K562 (cell line): ENCODE results near the gene OXLD1. TPM values are rescaled to one million over a fixed set of nuclear protein-coding genes. Genes with fewer than 3 reads are reported as not detected.

ENCODE experiments used
- C11orf30 ChIP-seq: fragments of 450-650 bp; IDR thresholded peaks from 2 replicates; pipeline ENCODE4 v1.6.1; 2016; ENCODE audit warnings: low read depth, mild to moderate bottlenecking
- ELF2 ChIP-seq: fragments of 250-450 bp; sonication (Bioruptor Pico); IDR thresholded peaks from 2 replicates; pipeline ENCODE4 v1.5.0; 2021; ENCODE audit warnings: mild to moderate bottlenecking
- EWSR1 ChIP-seq: fragments of 450-650 bp; IDR thresholded peaks from 2 replicates; pipeline ENCODE4 v1.6.1; 2018; ENCODE audit warnings: borderline replicate concordance, mild to moderate bottlenecking, low read depth, moderate library complexity; ENCODE audit not compliant: partially characterized antibody
- HDGF ChIP-seq: fragments of 450-650 bp; IDR thresholded peaks from 2 replicates; pipeline ENCODE4 v1.6.1; 2016
- HNRNPUL1 ChIP-seq: fragments of 200-400 bp; formaldehyde crosslinking; IDR thresholded peaks from 2 replicates; pipeline ENCODE4 v1.6.1; 2017; ENCODE audit warnings: low read length
- MAZ ChIP-seq, 2 experiments: fragments of 450-650 bp in 1 of 2; sonication (generic) in 1 of 2; formaldehyde crosslinking; IDR thresholded peaks in 1 of 2; conservative IDR thresholded peaks in 1 of 2; 2 replicates each; pipeline versions ENCODE4 v1.4.0 to v1.5.0; 2020; ENCODE audit warnings: mild to moderate bottlenecking in 1 of 2, missing genetic modification reagents in 1 of 2
- MEF2D ChIP-seq: conservative IDR thresholded peaks from 2 replicates; pipeline ENCODE4 v1.6.1; 2016; ENCODE audit warnings: low read depth, missing genetic modification characterization, missing compliant biosample characterization
- POLR2G ChIP-seq: fragments of 200-400 bp; formaldehyde crosslinking; IDR thresholded peaks from 2 replicates; pipeline ENCODE4 v1.6.1; 2017; ENCODE audit warnings: low read depth, mild to moderate bottlenecking, antibody characterized with exemption, low read length, moderate library complexity
- PRMT5 ChIP-seq: sonication (generic); formaldehyde crosslinking; IDR thresholded peaks from 2 replicates; pipeline ENCODE4 v1.5.0; 2020; ENCODE audit warnings: missing genetic modification reagents
- ZBTB12 ChIP-seq: fragments of 250-450 bp; sonication (Bioruptor Pico); IDR thresholded peaks from 2 replicates; pipeline ENCODE4 v1.4.0; 2020
- ZNF134 ChIP-seq: fragments of 250-450 bp; sonication (Bioruptor Pico); conservative IDR thresholded peaks from 2 replicates; pipeline ENCODE4 v1.4.0; 2020
- ZNF232 ChIP-seq: sonication (generic); formaldehyde crosslinking; IDR thresholded peaks from 2 replicates; pipeline ENCODE4 v1.8.0; 2022; ENCODE audit warnings: mild to moderate bottlenecking, missing genetic modification reagents
- ZNF280A ChIP-seq: fragments of 450-650 bp; IDR thresholded peaks from 2 replicates; pipeline ENCODE4 v1.6.1; 2018; ENCODE audit warnings: mild to moderate bottlenecking, low read depth; ENCODE audit not compliant: partially characterized antibody
- ZNF707 ChIP-seq: fragments of 250-450 bp; sonication (Bioruptor Pico); conservative IDR thresholded peaks from 2 replicates; pipeline ENCODE4 v1.8.0; 2022; ENCODE audit warnings: inconsistent platforms, mild to moderate bottlenecking, moderate library complexity
- ZNF75A ChIP-seq: fragments of 450-650 bp; formaldehyde crosslinking; IDR thresholded peaks from 2 replicates; pipeline ENCODE4 v1.4.0; 2020; ENCODE audit warnings: mild to moderate bottlenecking
- polyA plus RNA-seq, 8 experiments: library from polyadenylated mRNA; depleted of rRNA in 4 of 8; stranded (reverse) in 5 of 8; unstranded in 3 of 8; fragments of >200 nt; fragmentation: Nextera tagmentation in 2 of 8; fragmentation: Illumina TruSeq in 1 of 8; extraction: Ambion mirVana in 2 of 8; extraction: Trizol in 1 of 8; gene quantifications; 2 replicates each; pipeline versions ENCODE4 v1.2.1 to v1.2.3, GENCODE V29; 2011 to 2014; ENCODE audit warnings: inconsistent platforms in 1 of 8, missing spikeins in 1 of 8
- total RNA-seq, 7 experiments: library from RNA; depleted of rRNA in 6 of 7; stranded (reverse); fragments of >200 nt in 6 of 7; fragmentation: Illumina TruSeq in 2 of 7; extraction: Trizol in 2 of 7; gene quantifications; 2 replicates each; pipeline versions ENCODE4 v1.2.1 to v1.2.3, GENCODE V29; 2011 to 2021; ENCODE audit warnings: low replicate concordance in 1 of 7
- TF ChIP-seq, protein P1 (sequence below): fragments of 250-450 bp; sonication (Bioruptor Pico); IDR thresholded peaks from 2 replicates; pipeline ENCODE4 v1.4.0; 2020; ENCODE audit warnings: mild to moderate bottlenecking, moderate library complexity
- TF ChIP-seq, protein P2 (sequence below): fragments of 250-450 bp; sonication (Bioruptor Pico); IDR thresholded peaks from 2 replicates; pipeline ENCODE4 v1.6.1; 2021; ENCODE audit warnings: mild to moderate bottlenecking
- TF ChIP-seq, protein P3 (sequence below), 3 experiments: IDR thresholded peaks in 2 of 3; conservative IDR thresholded peaks in 1 of 3; 2 replicates each; pipeline ENCODE4 v1.5.1; 2011 to 2012; ENCODE audit warnings: low read length in 3 of 3, mild to moderate bottlenecking in 3 of 3, control low read depth in 2 of 3, improper control_type of control experiment in 1 of 3, inconsistent platforms in 1 of 3, low read depth in 1 of 3, mixed read lengths in 1 of 3, moderate library complexity in 1 of 3; ENCODE audit not compliant: insufficient read depth in 2 of 3
- TF ChIP-seq, protein P4 (sequence below): sonication (generic); formaldehyde crosslinking; IDR thresholded peaks from 2 replicates; pipeline ENCODE4 v1.8.0; 2022; ENCODE audit warnings: mild to moderate bottlenecking, missing genetic modification reagents

The OXLD1 gene
- total and polyA plus RNA-seq, 9 of the 15 experiments (the other 6 are each of a cell fraction or from before 2014, with no cell fraction given) = 4.4 to 115 (median 29.3) TPM

DNA sequence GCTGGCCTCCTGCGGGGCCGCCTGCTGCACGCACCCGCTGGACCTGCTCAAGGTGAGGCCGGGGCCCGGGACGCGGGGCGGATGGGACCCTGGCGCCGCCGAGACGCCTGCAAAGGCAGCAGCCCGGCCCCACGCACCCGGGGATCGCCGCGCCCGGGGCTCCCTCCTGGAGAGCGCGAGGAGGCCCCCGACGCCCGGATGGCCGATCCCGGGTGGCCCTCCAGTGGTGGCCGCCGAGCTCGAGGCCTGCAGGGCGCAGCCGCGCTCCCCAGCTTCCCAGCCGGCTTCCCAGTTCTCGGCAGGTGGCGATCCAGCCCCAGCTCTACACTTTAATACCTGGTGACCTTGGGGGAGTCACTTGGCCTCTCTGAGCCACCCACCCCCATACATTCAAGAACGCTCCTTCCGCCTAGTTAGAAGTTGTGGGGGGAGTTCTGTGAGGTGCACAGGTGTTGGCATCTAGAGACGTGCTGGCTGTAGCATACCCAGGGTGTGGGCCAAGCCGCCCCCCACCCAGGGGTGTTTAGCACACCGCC, 46.1 kb upstream of the OXLD1 start (continued):
- TF ChIP-seq, protein P1, sequence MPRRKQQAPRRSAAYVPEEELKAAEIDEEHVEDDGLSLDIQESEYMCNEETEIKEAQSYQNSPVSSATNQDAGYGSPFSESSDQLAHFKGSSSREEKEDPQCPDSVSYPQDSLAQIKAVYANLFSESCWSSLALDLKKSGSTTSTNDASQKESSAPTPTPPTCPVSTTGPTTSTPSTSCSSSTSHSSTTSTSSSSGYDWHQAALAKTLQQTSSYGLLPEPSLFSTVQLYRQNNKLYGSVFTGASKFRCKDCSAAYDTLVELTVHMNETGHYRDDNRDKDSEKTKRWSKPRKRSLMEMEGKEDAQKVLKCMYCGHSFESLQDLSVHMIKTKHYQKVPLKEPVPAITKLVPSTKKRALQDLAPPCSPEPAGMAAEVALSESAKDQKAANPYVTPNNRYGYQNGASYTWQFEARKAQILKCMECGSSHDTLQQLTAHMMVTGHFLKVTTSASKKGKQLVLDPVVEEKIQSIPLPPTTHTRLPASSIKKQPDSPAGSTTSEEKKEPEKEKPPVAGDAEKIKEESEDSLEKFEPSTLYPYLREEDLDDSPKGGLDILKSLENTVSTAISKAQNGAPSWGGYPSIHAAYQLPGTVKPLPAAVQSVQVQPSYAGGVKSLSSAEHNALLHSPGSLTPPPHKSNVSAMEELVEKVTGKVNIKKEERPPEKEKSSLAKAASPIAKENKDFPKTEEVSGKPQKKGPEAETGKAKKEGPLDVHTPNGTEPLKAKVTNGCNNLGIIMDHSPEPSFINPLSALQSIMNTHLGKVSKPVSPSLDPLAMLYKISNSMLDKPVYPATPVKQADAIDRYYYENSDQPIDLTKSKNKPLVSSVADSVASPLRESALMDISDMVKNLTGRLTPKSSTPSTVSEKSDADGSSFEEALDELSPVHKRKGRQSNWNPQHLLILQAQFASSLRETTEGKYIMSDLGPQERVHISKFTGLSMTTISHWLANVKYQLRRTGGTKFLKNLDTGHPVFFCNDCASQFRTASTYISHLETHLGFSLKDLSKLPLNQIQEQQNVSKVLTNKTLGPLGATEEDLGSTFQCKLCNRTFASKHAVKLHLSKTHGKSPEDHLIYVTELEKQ (CRISPR knock-in tag) = no peak
- TF ChIP-seq MEF2D = no peak
- no peak for TF ChIP-seq C11orf30
- TF ChIP-seq ZNF75A (CRISPR knock-in tag) = no peak
- TF ChIP-seq, protein P2, sequence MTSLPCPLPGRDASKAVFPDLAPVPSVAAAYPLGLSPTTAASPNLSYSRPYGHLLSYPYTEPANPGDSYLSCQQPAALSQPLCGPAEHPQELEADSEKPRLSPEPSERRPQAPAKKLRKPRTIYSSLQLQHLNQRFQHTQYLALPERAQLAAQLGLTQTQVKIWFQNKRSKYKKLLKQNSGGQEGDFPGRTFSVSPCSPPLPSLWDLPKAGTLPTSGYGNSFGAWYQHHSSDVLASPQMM (CRISPR knock-in tag) = no peak
- TF ChIP-seq, protein P3, sequence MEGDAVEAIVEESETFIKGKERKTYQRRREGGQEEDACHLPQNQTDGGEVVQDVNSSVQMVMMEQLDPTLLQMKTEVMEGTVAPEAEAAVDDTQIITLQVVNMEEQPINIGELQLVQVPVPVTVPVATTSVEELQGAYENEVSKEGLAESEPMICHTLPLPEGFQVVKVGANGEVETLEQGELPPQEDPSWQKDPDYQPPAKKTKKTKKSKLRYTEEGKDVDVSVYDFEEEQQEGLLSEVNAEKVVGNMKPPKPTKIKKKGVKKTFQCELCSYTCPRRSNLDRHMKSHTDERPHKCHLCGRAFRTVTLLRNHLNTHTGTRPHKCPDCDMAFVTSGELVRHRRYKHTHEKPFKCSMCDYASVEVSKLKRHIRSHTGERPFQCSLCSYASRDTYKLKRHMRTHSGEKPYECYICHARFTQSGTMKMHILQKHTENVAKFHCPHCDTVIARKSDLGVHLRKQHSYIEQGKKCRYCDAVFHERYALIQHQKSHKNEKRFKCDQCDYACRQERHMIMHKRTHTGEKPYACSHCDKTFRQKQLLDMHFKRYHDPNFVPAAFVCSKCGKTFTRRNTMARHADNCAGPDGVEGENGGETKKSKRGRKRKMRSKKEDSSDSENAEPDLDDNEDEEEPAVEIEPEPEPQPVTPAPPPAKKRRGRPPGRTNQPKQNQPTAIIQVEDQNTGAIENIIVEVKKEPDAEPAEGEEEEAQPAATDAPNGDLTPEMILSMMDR (IDR thresholded peaks at IDR 0.05 in 2 of 3, conservative IDR thresholded peaks at IDR 0.05 in 1 of 3; ENCODE audit: insufficient read depth in 2 of 3, low read depth in 1 of 3, low read length in 3 of 3) = peak; percentile 52 to 71 (median 63)
- no peak for TF ChIP-seq PRMT5
- TF ChIP-seq ELF2 (CRISPR knock-in tag) = no peak
- TF ChIP-seq HNRNPUL1 = peak; percentile 82; the same call in 1 of the 2 replicates
- TF ChIP-seq ZBTB12 (CRISPR knock-in tag) = no peak
- no peak for TF ChIP-seq HDGF
- TF ChIP-seq ZNF232 (CRISPR knock-in tag) = no peak
- TF ChIP-seq ZNF707 (CRISPR knock-in tag) = no peak
- 0 out of 4 replicates have a peak, but pooled peaks have one; percentile 6 to 51 for TF ChIP-seq MAZ (CRISPR knock-in tag; conservative IDR thresholded peaks at IDR 0.05 in 1 of 2, IDR thresholded peaks at IDR 0.05 in 1 of 2)
- TF ChIP-seq EWSR1 = no peak
- peak; percentile 77 for TF ChIP-seq POLR2G
- TF ChIP-seq, protein P4, sequence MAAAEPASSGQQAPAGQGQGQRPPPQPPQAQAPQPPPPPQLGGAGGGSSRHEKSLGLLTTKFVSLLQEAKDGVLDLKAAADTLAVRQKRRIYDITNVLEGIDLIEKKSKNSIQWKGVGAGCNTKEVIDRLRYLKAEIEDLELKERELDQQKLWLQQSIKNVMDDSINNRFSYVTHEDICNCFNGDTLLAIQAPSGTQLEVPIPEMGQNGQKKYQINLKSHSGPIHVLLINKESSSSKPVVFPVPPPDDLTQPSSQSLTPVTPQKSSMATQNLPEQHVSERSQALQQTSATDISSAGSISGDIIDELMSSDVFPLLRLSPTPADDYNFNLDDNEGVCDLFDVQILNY (CRISPR knock-in tag) = 0 out of 2 replicates have a peak, but pooled peaks have one; percentile 44
- TF ChIP-seq ZNF280A = no peak
- no peak for TF ChIP-seq ZNF134 (CRISPR knock-in tag)
